IPS-18c (cell line): ENCODE results near the gene RPS6KA2.

ENCODE experiments used
- H3K4me3 ChIP-seq: 2 replicates; pipeline ENCODE4 v1.7.0; 2013; ENCODE audit warnings: low read depth, mild to moderate bottlenecking, low read length, moderate library complexity; ENCODE audit not compliant: insufficient read depth
- H3K9me3 ChIP-seq: one replicate; pipeline ENCODE4 v1.6.1; 2013; ENCODE audit warnings: mild to moderate bottlenecking, low read length, moderate library complexity; ENCODE audit not compliant: control insufficient read depth, insufficient read depth

Gene RPS6KA2

GRCh38 chr6:166658792-166659150 is 31.7 kb upstream of the RPS6KA2 start:
- Histone ChIP-seq H3K4me3 (no peak overlapping the region), H3K9me3 (no peaks in the 10 kb centered on the region)

GRCh38 chr6:166658115-166658791 is 31.2 kb upstream of the RPS6KA2 start:
- H3K4me3 ChIP-seq = no peak overlapping the region

GRCh38 chr6:166657531-166657930 is 30.5 kb upstream of the RPS6KA2 start:
- H3K9me3 ChIP-seq = no peaks in the 10 kb centered on the region
- H3K4me3 ChIP-seq = no peak overlapping the region

More at GRCh38 chr6:166658115-166658791, 31.2 kb upstream of the RPS6KA2 start:
- no peaks in the 10 kb centered on the region for H3K9me3 ChIP-seq

- no peaks in the 10 kb centered on the region for H3K9me3 ChIP-seq
- peak overlapping the region; percentile 32 for H3K4me3 ChIP-seq
Measured at GRCh38 chr6:166656230-166657151, 29.4 kb upstream of the RPS6KA2 start.

GRCh38 chr6:166655713-166656229 is 28.7 kb upstream of the RPS6KA2 start:
- Histone ChIP-seq H3K9me3 (no peaks in the 10 kb centered on the region), H3K4me3 (peak overlapping the region; percentile 32; the same call in 1 of the 2 replicates)

GRCh38 chr6:166655251-166655650 is 28.2 kb upstream of the RPS6KA2 start:
- no peaks in the 10 kb centered on the region for H3K9me3 ChIP-seq
- H3K4me3 ChIP-seq = no peak overlapping the region

- Histone ChIP-seq H3K9me3 (no peaks in the 10 kb centered on the region), H3K4me3 (no peak overlapping the region)
Measured at GRCh38 chr6:166654573-166654972, 27.5 kb upstream of the RPS6KA2 start.

- no peak overlapping the region for H3K4me3 ChIP-seq
Measured at GRCh38 chr6:166653639-166653941, 26.5 kb upstream of the RPS6KA2 start.

GRCh38 chr6:166650824-166651807 is 24.1 kb upstream of the RPS6KA2 start:
- no peak overlapping the region for H3K4me3 ChIP-seq
- H3K9me3 ChIP-seq = no peaks in the 10 kb centered on the region

More at GRCh38 chr6:166653639-166653941, 26.5 kb upstream of the RPS6KA2 start:
- no peaks in the 10 kb centered on the region for H3K9me3 ChIP-seq

GRCh38 chr6:166650047-166650446 is 23.0 kb upstream of the RPS6KA2 start:
- no peak overlapping the region for H3K4me3 ChIP-seq
- no peaks in the 10 kb centered on the region for H3K9me3 ChIP-seq

GRCh38 chr6:166648846-166649245 is 21.8 kb upstream of the RPS6KA2 start:
- no peaks in the 10 kb centered on the region for H3K9me3 ChIP-seq

GRCh38 chr6:166647896-166648295 is 20.8 kb upstream of the RPS6KA2 start:
- Histone ChIP-seq H3K9me3 (no peaks in the 10 kb centered on the region), H3K4me3 (no peak overlapping the region)

More at GRCh38 chr6:166648846-166649245, 21.8 kb upstream of the RPS6KA2 start:
- no peak overlapping the region for H3K4me3 ChIP-seq

GRCh38 chr6:166646716-166647115 is 19.7 kb upstream of the RPS6KA2 start:
- Histone ChIP-seq H3K4me3 (no peak overlapping the region), H3K9me3 (no peaks in the 10 kb centered on the region)

GRCh38 chr6:166645896-166646295 is 18.8 kb upstream of the RPS6KA2 start:
- H3K4me3 ChIP-seq = no peak overlapping the region
- no peaks in the 10 kb centered on the region for H3K9me3 ChIP-seq

- Histone ChIP-seq H3K9me3 (no peaks in the 10 kb centered on the region), H3K4me3 (no peak overlapping the region)
Measured at GRCh38 chr6:166644681-166645080, 17.6 kb upstream of the RPS6KA2 start.

- H3K9me3 ChIP-seq = no peaks in the 10 kb centered on the region
- H3K4me3 ChIP-seq = no peak overlapping the region
Measured at GRCh38 chr6:166643891-166644590, 17.0 kb upstream of the RPS6KA2 start.
